Measurements from ENCODE around the gene PGRMC1.

Gene PGRMC1

DNA sequence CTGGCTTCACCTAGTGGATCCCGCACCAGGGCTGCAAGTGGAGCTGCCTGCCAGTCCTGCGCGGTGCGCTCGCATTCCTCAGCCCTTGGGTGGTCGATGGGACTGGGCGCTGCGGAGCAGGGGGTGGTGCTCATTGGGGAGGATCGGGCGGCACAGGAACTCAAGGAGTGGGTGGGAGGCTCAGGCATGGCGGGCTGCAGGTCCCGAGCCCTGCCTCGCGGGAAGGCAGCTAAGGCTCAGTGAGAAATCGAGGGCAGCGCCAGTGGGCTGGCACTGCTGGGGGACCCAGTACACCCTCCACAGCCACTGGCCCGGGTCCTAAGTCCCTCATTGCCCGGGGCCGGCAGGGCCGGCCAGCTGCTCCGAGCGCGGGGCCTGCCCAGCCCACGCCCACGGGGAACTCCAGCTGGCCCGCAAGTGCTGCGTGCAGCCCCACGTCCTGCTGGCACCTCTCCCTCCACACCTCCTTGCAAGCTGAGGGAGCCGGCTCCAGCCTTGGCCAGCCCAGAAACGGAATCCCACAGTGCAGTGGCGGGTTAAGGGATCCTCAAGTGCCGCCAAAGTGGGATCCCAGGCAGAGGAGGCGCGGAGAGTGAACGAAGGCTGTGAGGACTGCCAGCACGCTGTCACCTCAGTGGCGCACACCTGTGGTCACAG, 27.6 kb upstream of the PGRMC1 start:
- TF ChIP-seq POLR2AphosphoS5 (IDR thresholded peaks at IDR 0.05; ENCODE audit: low read depth, low read length) (no peak), FOXP2 (optimal IDR thresholded peaks at IDR 0.05; ENCODE audit: borderline replicate concordance, extremely low read depth, extremely low read length, insufficient read depth) (no peak), REST (IDR thresholded peaks at IDR 0.05; ENCODE audit: insufficient read depth in 1 of 2, low read depth in 2 of 2, low read length in 2 of 2) (no peak), SIN3A (IDR thresholded peaks at IDR 0.05; ENCODE audit: borderline replicate concordance, insufficient read depth, low read length) (no peak), TAF1 (IDR thresholded peaks at IDR 0.05; ENCODE audit: borderline replicate concordance, insufficient read depth, low read length) (no peak)

- TF ChIP-seq POLR2AphosphoS5 (IDR thresholded peaks at IDR 0.05; ENCODE audit: low read depth, low read length) (no peak), TAF1 (IDR thresholded peaks at IDR 0.05; ENCODE audit: borderline replicate concordance, insufficient read depth, low read length) (no peak), SIN3A (IDR thresholded peaks at IDR 0.05; ENCODE audit: borderline replicate concordance, insufficient read depth, low read length) (no peak), REST (IDR thresholded peaks at IDR 0.05; ENCODE audit: insufficient read depth in 1 of 2, low read depth in 2 of 2, low read length in 2 of 2) (no peak), FOXP2 (optimal IDR thresholded peaks at IDR 0.05; ENCODE audit: borderline replicate concordance, extremely low read depth, extremely low read length, insufficient read depth) (no peak)
Observed at GRCh38 chrX:119211649-119212014, 24.5 kb upstream of the PGRMC1 start.

DNA sequence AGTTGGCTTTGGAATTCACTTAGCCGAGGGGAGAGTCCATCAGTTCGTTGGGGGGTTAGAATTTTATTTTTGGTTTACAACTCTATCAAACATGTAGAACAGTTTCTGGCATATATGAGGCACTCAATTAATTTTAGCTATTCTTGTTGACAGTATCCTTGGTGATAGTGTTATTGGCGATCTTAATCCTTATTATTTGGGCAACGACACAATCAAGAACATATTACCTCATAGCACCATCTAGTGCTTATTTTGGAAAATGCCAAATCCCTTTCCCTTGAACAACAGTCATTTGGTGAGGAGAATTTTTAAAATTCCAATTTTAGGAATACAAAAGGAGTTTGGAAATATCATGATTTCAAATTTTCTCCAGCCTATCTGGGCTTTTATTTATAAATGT, 17.9 kb upstream of the PGRMC1 start:
- TF ChIP-seq TAF1 (IDR thresholded peaks at IDR 0.05; ENCODE audit: borderline replicate concordance, insufficient read depth, low read length) (no peak), POLR2AphosphoS5 (IDR thresholded peaks at IDR 0.05; ENCODE audit: low read depth, low read length) (no peak), FOXP2 (optimal IDR thresholded peaks at IDR 0.05; ENCODE audit: borderline replicate concordance, extremely low read depth, extremely low read length, insufficient read depth) (no peak), REST (IDR thresholded peaks at IDR 0.05; ENCODE audit: insufficient read depth in 1 of 2, low read depth in 2 of 2, low read length in 2 of 2) (no peak), SIN3A (IDR thresholded peaks at IDR 0.05; ENCODE audit: borderline replicate concordance, insufficient read depth, low read length) (no peak)

DNA sequence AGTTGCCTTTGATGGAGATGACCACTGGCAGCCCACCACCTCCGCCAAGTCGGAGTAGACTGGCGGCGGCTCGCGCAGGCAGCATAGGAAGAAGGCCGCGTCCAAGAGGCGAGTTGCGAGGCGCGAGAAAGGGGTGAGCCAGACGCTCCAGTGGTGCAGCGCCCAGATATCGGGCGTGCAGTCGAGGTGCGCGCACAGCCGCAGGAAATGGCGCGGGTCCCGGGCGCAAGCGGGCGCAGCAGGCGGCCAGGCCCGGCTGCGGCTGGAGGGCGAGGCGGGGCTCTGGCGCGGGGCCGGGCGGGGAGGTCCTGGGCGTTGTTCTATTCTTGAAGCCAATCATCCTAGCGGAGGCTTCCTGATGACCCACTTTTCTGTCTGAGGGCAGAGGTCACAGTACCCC, 13.2 kb upstream of the PGRMC1 start:
- TF ChIP-seq SIN3A (IDR thresholded peaks at IDR 0.05; ENCODE audit: borderline replicate concordance, insufficient read depth, low read length) (no peak), TAF1 (IDR thresholded peaks at IDR 0.05; ENCODE audit: borderline replicate concordance, insufficient read depth, low read length) (no peak), FOXP2 (optimal IDR thresholded peaks at IDR 0.05; ENCODE audit: borderline replicate concordance, extremely low read depth, extremely low read length, insufficient read depth) (no peak), POLR2AphosphoS5 (IDR thresholded peaks at IDR 0.05; ENCODE audit: low read depth, low read length) (no peak), REST (IDR thresholded peaks at IDR 0.05; ENCODE audit: insufficient read depth in 1 of 2, low read depth in 2 of 2, low read length in 2 of 2) (no peak)
